GM21381 (cell line): ENCODE data around the gene SEC14L3.

Experiments
- ATAC-seq: cut with Tn5 transposase; IDR thresholded peaks from one replicate; pipeline ENCODE4 v1.9.1; 2021; ENCODE audit warnings: mild to moderate bottlenecking, moderate library complexity; ENCODE audit not compliant: unreplicated experiment

SEC14L3 gene

GRCh38 chr22:30445438-30446145, 26.2 kb downstream of the SEC14L3 start:
- ATAC-seq = no peak

GRCh38 chr22:30444632-30445437, 27.0 kb downstream of the SEC14L3 start:
- no peak for ATAC-seq

GRCh38 chr22:30441088-30441487, 30.7 kb downstream of the SEC14L3 start:
- ATAC-seq = no peak

- ATAC-seq = no peak
Observed at GRCh38 chr22:30439836-30440235, 32.0 kb downstream of the SEC14L3 start.

- no peak for ATAC-seq
Observed at GRCh38 chr22:30439226-30439625, 32.6 kb downstream of the SEC14L3 start.

- no peak for ATAC-seq
Observed at GRCh38 chr22:30438559-30438958, 33.3 kb downstream of the SEC14L3 start.

- ATAC-seq = no peak
Observed at GRCh38 chr22:30436196-30436595, 35.6 kb downstream of the SEC14L3 start.

- ATAC-seq = no peak
Observed at GRCh38 chr22:30435674-30436126, 36.1 kb downstream of the SEC14L3 start.

GRCh38 chr22:30434843-30435242, 37.0 kb downstream of the SEC14L3 start:
- ATAC-seq = no peak

GRCh38 chr22:30433773-30434172, 38.0 kb downstream of the SEC14L3 start:
- no peak for ATAC-seq

GRCh38 chr22:30433227-30433626, 38.6 kb downstream of the SEC14L3 start:
- no peak for ATAC-seq

- ATAC-seq = no peak
Observed at GRCh38 chr22:30432520-30432919, 39.3 kb downstream of the SEC14L3 start.

GRCh38 chr22:30432096-30432495, 39.7 kb downstream of the SEC14L3 start:
- no peak for ATAC-seq

GRCh38 chr22:30430933-30431332, 40.9 kb downstream of the SEC14L3 start:
- ATAC-seq = no peak

- no peak for ATAC-seq
Observed at GRCh38 chr22:30429887-30430286, 41.9 kb downstream of the SEC14L3 start.

GRCh38 chr22:30427871-30428270, 43.9 kb downstream of the SEC14L3 start:
- ATAC-seq = no peak

- ATAC-seq = no peak
Observed at GRCh38 chr22:30426388-30427353, 45.1 kb downstream of the SEC14L3 start.

- ATAC-seq = no peak
Observed at GRCh38 chr22:30425616-30426387, 46.0 kb downstream of the SEC14L3 start, which contains the start of gene MTFP1. MTFP1 (plus strand) TSS chr22:30425768; CDS start chr22:30425880, 112 bp downstream.

- no peak for ATAC-seq
Observed at GRCh38 chr22:30425327-30425615, 46.5 kb downstream of the SEC14L3 start.
